Measurements from ENCODE around the gene PSMC5. TPM values are rescaled to one million over a fixed set of nuclear protein-coding genes. Genes with fewer than 3 reads are reported as not detected.

Gene PSMC5
- total and polyA plus RNA-seq, 4 donors: 51.0 to 87.4 (median 72.2) TPM

DNA sequence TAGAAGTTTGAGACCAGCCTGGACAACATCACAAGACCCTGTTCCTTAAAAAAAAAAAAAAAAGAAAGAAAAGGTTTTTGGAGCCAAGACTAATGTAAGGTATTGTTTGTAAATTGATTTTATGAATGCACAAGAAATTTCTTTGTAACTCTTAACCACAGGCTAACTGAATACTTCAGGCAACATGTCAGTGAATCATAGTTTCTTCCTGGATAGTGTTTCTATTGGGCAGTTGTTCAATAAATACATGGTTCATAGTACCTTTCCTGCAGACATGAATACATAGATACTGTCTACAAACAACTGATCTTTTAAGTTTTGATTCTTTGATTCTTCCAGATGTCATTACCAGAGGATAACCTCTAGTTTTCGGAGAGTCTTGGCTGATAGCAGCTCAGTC is 41.7 kb upstream of the PSMC5 start:
- TF ChIP-seq ATF3 (IDR thresholded peaks at IDR 0.05) (no peak), HNF4G (IDR thresholded peaks at IDR 0.05) (no peak), YY1 (IDR thresholded peaks at IDR 0.05) (no peak), RAD21 (IDR thresholded peaks at IDR 0.05) (no peak), GABPA (IDR thresholded peaks at IDR 0.05 in 1 of 2, conservative IDR thresholded peaks at IDR 0.05 in 1 of 2) (no peak), TAF1 (conservative IDR thresholded peaks at IDR 0.05) (no peak)
- H3K36me3 ChIP-seq (ENCODE audit: control insufficient read depth in 4 of 4, insufficient read depth in 3 of 4, low read depth in 1 of 4, low read length in 3 of 4): peaks cover 8 to 32% (median 21%) of the 10 kb centered on the region in 4 donors
- H3K27me3 ChIP-seq (ENCODE audit: control insufficient read depth in 4 of 4, insufficient read depth in 4 of 4, low read length in 3 of 4): no peaks in the 10 kb centered on the region
- DNase-seq (ENCODE audit: low spot score): no peak
- no peaks in the 10 kb centered on the region for H3K9me3 ChIP-seq (ENCODE audit: control insufficient read depth in 4 of 4, low read length in 3 of 4)
- WGBS: 98% methylated on average over 1 of the region's 1 CpG
- H3K4me1 ChIP-seq (ENCODE audit: control insufficient read depth in 4 of 4, insufficient read depth in 4 of 4, low read length in 3 of 4): peaks cover 0 to 5% (median 0%) of the 10 kb centered on the region in 4 donors
- H3K27ac ChIP-seq (ENCODE audit: low read depth in 1 of 2, low read length in 2 of 2): no peak overlapping the region
- H3K9ac ChIP-seq (ENCODE audit: low read depth in 1 of 2, low read length in 2 of 2): no peak overlapping the region
- H3K4me3 ChIP-seq (ENCODE audit: low read depth in 1 of 3, low read length in 3 of 3): no peak overlapping the region

GRCh38 chr17:63786117-63786516 is 41.1 kb upstream of the PSMC5 start:
- Histone ChIP-seq H3K27ac (ENCODE audit: low read depth in 1 of 2, low read length in 2 of 2) (no peak overlapping the region), H3K4me1 (ENCODE audit: control insufficient read depth in 4 of 4, insufficient read depth in 4 of 4, low read length in 3 of 4) (peaks cover 0 to 5% (median 0%) of the 10 kb centered on the region in 4 donors), H3K27me3 (ENCODE audit: control insufficient read depth in 4 of 4, insufficient read depth in 4 of 4, low read length in 3 of 4) (no peaks in the 10 kb centered on the region), H3K9ac (ENCODE audit: low read depth in 1 of 2, low read length in 2 of 2) (no peak overlapping the region), H3K9me3 (ENCODE audit: control insufficient read depth in 4 of 4, low read length in 3 of 4) (no peaks in the 10 kb centered on the region), H3K36me3 (ENCODE audit: control insufficient read depth in 4 of 4, insufficient read depth in 3 of 4, low read depth in 1 of 4, low read length in 3 of 4) (peaks cover 8 to 36% (median 22%) of the 10 kb centered on the region in 4 donors), H3K4me3 (ENCODE audit: low read depth in 1 of 3, low read length in 3 of 3) (no peak overlapping the region)
- TF ChIP-seq YY1 (IDR thresholded peaks at IDR 0.05) (no peak), ZBTB33 (IDR thresholded peaks at IDR 0.05) (no peak), RAD21 (IDR thresholded peaks at IDR 0.05) (no peak), HNF4G (IDR thresholded peaks at IDR 0.05) (no peak), HNF4A (conservative IDR thresholded peaks at IDR 0.05) (no peak), RXRA (IDR thresholded peaks at IDR 0.05) (no peak), ATF3 (IDR thresholded peaks at IDR 0.05) (no peak)
- TF ChIP-seq, protein P1, sequence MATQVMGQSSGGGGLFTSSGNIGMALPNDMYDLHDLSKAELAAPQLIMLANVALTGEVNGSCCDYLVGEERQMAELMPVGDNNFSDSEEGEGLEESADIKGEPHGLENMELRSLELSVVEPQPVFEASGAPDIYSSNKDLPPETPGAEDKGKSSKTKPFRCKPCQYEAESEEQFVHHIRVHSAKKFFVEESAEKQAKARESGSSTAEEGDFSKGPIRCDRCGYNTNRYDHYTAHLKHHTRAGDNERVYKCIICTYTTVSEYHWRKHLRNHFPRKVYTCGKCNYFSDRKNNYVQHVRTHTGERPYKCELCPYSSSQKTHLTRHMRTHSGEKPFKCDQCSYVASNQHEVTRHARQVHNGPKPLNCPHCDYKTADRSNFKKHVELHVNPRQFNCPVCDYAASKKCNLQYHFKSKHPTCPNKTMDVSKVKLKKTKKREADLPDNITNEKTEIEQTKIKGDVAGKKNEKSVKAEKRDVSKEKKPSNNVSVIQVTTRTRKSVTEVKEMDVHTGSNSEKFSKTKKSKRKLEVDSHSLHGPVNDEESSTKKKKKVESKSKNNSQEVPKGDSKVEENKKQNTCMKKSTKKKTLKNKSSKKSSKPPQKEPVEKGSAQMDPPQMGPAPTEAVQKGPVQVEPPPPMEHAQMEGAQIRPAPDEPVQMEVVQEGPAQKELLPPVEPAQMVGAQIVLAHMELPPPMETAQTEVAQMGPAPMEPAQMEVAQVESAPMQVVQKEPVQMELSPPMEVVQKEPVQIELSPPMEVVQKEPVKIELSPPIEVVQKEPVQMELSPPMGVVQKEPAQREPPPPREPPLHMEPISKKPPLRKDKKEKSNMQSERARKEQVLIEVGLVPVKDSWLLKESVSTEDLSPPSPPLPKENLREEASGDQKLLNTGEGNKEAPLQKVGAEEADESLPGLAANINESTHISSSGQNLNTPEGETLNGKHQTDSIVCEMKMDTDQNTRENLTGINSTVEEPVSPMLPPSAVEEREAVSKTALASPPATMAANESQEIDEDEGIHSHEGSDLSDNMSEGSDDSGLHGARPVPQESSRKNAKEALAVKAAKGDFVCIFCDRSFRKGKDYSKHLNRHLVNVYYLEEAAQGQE (IDR thresholded peaks at IDR 0.05): no peak
- WGBS: 100% methylated on average over 1 of the region's 1 CpG
- DNase-seq (ENCODE audit: low spot score): no peak
